Psoas muscle (tissue), 8 donors: ENCODE data around the gene SORBS1. TPM values are rescaled to one million over a fixed set of nuclear protein-coding genes. Genes with fewer than 3 reads are reported as not detected.

Experiments used
- ATAC-seq, 4 donors: fragments of 200-7000 bp; cut with Tn5 transposase; one replicate each; pipeline ENCODE4 v1.9.1; 2020; ENCODE audit warnings: moderate library complexity in 3 of 4, mild to moderate bottlenecking in 2 of 4
- DNase-seq, 2 donors: peaks; one replicate each; pipeline ENCODE4 v3.0.0-alpha.2; 2020
- H3K27ac ChIP-seq: fragments of 200-600 bp; one replicate; pipeline ENCODE4 v1.8.0; 2022
- H3K27me3 ChIP-seq, 3 donors: fragments of 200-600 bp in 1 of 3; one replicate each; pipeline versions ENCODE4 v1.6.1 to v1.8.0; 2013 to 2022; ENCODE audit warnings: low read length in 2 of 3, mild to moderate bottlenecking in 2 of 3, moderate library complexity in 1 of 3; ENCODE audit not compliant: insufficient read depth in 3 of 3
- H3K36me3 ChIP-seq, 2 donors: fragments of 200-600 bp in 1 of 2; one replicate each; pipeline versions ENCODE4 v1.6.1 to v1.8.0; 2013 to 2022; ENCODE audit warnings: low read depth in 1 of 2, mild to moderate bottlenecking in 1 of 2, moderate library complexity in 1 of 2; ENCODE audit not compliant: insufficient read depth in 1 of 2
- H3K4me1 ChIP-seq: fragments of 200-600 bp; one replicate; pipeline ENCODE4 v1.8.0; 2022
- H3K4me3 ChIP-seq: fragments of 200-600 bp; one replicate; pipeline ENCODE4 v1.8.0; 2022; ENCODE audit warnings: mild to moderate bottlenecking
- H3K9me3 ChIP-seq: fragments of 200-600 bp; one replicate; pipeline ENCODE4 v1.8.0; 2022
- WGBS, 3 donors: extraction: QIAGEN DNeasy Blood & Tissue Kit; methylation state at CpG; one replicate each; pipeline versions ENCODE4 v1.1.6 to v1.1.7; 2013; 5-methylcytosine and 5-hydroxymethylcytosine counted together
- intact Hi-C, 2 donors: fragments of 100-400 bp; cut with DNase I; formaldehyde crosslinking; loops; one replicate each; pipeline versions ENCODE4 v1.11.0 to v1.14.2; 2022
- long read RNA-seq, 2 donors: library from polyadenylated mRNA; unstranded; transcript quantifications; one replicate each; pipeline ENCODE4 v2.0.0, GENCODE V29; 2021
- polyA plus RNA-seq, 3 donors: library from polyadenylated mRNA; stranded (reverse); fragments of 200-250 nt; gene quantifications; one replicate each; pipeline ENCODE4 v1.2.3, GENCODE V29; 2013
- total RNA-seq, 4 donors: library from RNA; stranded (reverse); fragmentation: NEBNext Ultra II Directional in 2 of 4; extraction: Animal tissue kit (Norgen Biotek cat#: 25700) in 2 of 4; gene quantifications; one replicate each; pipeline versions ENCODE4 v1.2.1 to v1.2.4, GENCODE V29; 2021 to 2023
- TF ChIP-seq, protein P1 (sequence below): fragments of 200-600 bp; IDR thresholded peaks from one replicate; pipeline ENCODE4 v1.8.0; 2022; ENCODE audit warnings: antibody characterized with exemption
- donor health status: healthy with polysubstance abuse.
- donor health status: DM: no; HTN: no; CAD: no; lungs with moderate emphysema.
- donor health status: Bipolar disorder and iron deficiency.
- donor health status: healthy.
- donor health status: DM: yes; HTN: yes; CAD: no.
- donor health status: DM: no; HTN: no; CAD: no.
- donor health status: DM: no; HTN: no; CAD: no.
- donor health status: DM: yes; HTN: yes; CAD: no.

The SORBS1 gene
- 100 to 1,000 TPM in 3 of 4 donors, 10 to 100 TPM in 1; 71.1 to 306 (median 160) TPM for total RNA-seq
- 100 to 1,000 TPM in 2 of 3 donors, 10 to 100 TPM in 1; 17.3 to 270 (median 121) TPM for polyA plus RNA-seq
- long read RNA-seq, donor 1, partial matches to known transcripts, result 11 of 15 reads
- long read RNA-seq, donor 1, other reads (novel, unspliced or antisense), result 4 of 15 reads
- long read RNA-seq, donor 2, partial matches to known transcripts, result 120 of 219 reads
- long read RNA-seq, donor 2, other reads (novel, unspliced or antisense), result 96 of 219 reads

DNA sequence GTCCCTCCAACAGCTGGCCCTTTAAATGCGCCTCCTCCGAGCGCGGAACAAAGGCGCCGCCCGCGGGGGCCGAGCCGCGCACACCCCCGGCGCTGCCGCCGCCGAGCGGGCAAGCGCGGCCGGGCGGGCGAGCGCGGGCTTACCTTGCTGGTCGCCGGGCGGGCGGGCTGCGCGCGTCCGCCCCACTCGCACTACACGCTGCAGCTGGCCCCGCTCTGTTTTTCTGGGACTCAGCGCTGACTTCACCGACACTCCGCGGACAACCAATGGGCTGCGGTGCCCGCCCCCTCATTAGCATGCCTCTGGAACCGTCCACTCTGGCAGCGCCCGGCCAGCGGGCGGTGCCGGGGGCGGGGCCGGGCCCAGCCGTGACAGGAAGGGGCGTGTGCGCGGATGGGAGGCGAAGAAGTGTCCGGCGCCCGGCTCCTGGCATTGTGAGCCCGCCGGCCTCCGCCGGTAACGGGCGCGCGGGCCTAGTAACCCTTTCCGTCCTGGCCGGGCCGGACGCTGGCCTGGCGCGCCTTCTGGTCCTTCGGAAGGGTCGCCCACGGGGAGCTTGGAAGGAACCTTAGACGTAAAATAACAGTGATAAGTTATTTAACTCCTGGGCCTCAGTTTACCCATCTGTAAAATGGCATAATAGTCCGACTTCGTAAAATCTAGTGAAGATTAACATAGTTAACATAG, at the start of gene SORBS1:
Gene SORBS1, minus strand, starts transcription at position 195 of the 687 bp plus-strand sequence. CDS start 120,236 bp downstream, outside the sequence.
- Histone ChIP-seq H3K27me3 (no peaks in the 10 kb centered on the region), H3K27ac (peak within 1 kb of the TSS; percentile 89), H3K36me3 (no peaks in the 10 kb centered on the region), H3K4me1 (peaks cover 19% of the 10 kb centered on the region), H3K9me3 (no peaks in the 10 kb centered on the region), H3K4me3 (peak within 1 kb of the TSS; percentile 95)
- TF ChIP-seq, protein P1, sequence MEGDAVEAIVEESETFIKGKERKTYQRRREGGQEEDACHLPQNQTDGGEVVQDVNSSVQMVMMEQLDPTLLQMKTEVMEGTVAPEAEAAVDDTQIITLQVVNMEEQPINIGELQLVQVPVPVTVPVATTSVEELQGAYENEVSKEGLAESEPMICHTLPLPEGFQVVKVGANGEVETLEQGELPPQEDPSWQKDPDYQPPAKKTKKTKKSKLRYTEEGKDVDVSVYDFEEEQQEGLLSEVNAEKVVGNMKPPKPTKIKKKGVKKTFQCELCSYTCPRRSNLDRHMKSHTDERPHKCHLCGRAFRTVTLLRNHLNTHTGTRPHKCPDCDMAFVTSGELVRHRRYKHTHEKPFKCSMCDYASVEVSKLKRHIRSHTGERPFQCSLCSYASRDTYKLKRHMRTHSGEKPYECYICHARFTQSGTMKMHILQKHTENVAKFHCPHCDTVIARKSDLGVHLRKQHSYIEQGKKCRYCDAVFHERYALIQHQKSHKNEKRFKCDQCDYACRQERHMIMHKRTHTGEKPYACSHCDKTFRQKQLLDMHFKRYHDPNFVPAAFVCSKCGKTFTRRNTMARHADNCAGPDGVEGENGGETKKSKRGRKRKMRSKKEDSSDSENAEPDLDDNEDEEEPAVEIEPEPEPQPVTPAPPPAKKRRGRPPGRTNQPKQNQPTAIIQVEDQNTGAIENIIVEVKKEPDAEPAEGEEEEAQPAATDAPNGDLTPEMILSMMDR, result no peak
- ATAC-seq (peak; percentile 97 to 100 (median 98)), DNase-seq (peak; percentile 96 to 98)
- whole genome bisulfite sequencing, 3 donors, result 1 to 2% (median 1%) methylated on average over 56 to 77 of the region's 77 CpGs
- intact Hi-C loops, result loop anchor here (5.0 kb wide), 1 partner anchor 89 kb away; no protein-coding TSS in a partner anchor

GRCh38 chr10:95610727-95611126, 49.6 kb upstream of the SORBS1 start:
- no peaks in the 10 kb centered on the region for H3K4me1 ChIP-seq
- no peaks in the 10 kb centered on the region for H3K9me3 ChIP-seq
- no peak overlapping the region for H3K4me3 ChIP-seq
- no peaks in the 10 kb centered on the region for H3K27me3 ChIP-seq
- 94 to 96% (median 95%) methylated on average over 3 of the region's 3 CpGs for WGBS, 3 donors
- intact Hi-C loops, result no loop called here
- H3K27ac ChIP-seq, result no peak overlapping the region
- TF ChIP-seq, protein P1, result no peak
- peaks cover 6 to 94% of the 10 kb centered on the region in 2 donors for H3K36me3 ChIP-seq
- DNase-seq (no peak), ATAC-seq (no peak)

DNA sequence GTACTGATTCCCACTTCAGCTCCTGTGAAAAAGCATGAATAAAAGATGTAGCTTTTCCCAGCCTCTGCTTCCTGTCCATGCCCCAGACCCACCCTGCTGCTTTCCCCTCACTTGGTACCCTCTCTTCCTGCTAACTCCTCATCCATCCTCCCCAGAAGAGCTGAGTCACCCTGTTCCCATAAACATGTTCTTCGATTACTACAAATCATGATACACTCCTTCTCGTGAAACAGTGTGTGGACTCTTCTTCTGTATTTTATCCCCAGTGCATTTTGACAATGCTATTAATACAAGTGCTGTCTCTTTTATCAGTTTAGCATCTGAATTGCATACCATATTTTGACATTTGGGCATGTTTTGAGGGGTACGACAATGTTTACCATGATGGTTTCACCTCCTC, 45.8 kb upstream of the SORBS1 start:
- 74 to 81% (median 81%) methylated on average over 3 of the region's 3 CpGs for WGBS, 3 donors
- H3K9me3 ChIP-seq, result no peaks in the 10 kb centered on the region
- H3K4me1 ChIP-seq, result no peaks in the 10 kb centered on the region
- H3K36me3 ChIP-seq, result peaks cover 2 to 61% of the 10 kb centered on the region in 2 donors
- DNase-seq, result no peak
- no peak overlapping the region for H3K4me3 ChIP-seq
- no peaks in the 10 kb centered on the region for H3K27me3 ChIP-seq
- no peak for ATAC-seq
- intact Hi-C loops, result no loop called here
- TF ChIP-seq, protein P1, result no peak
- H3K27ac ChIP-seq, result no peak overlapping the region

GRCh38 chr10:95605163-95605562, 44.0 kb upstream of the SORBS1 start:
- peaks cover 8% of the 10 kb centered on the region for H3K4me1 ChIP-seq
- no peak for DNase-seq
- WGBS, 3 donors, result 80 to 93% (median 83%) methylated on average over 3 of the region's 3 CpGs
- no peaks in the 10 kb centered on the region for H3K9me3 ChIP-seq
- TF ChIP-seq, protein P1, result no peak
- intact Hi-C loops, result no loop called here
- ATAC-seq, result no peak
- no peak overlapping the region for H3K4me3 ChIP-seq
- peaks cover 2 to 44% of the 10 kb centered on the region in 2 donors for H3K36me3 ChIP-seq
- H3K27ac ChIP-seq, result peak overlapping the region; percentile 36
- no peaks in the 10 kb centered on the region for H3K27me3 ChIP-seq
